ENCODE measurements around the gene DNAJC27. TPM values are rescaled to one million over a fixed set of nuclear protein-coding genes. Genes with fewer than 3 reads are reported as not detected.
A peak's percentile ranks its signal among the peaks of the same experiment; 100 is the strongest.
"Not testable (repeated sequence)": the region's sequence is repeated elsewhere in the genome, so short reads cannot be mapped to it uniquely, and the experiment has no call there.

The DNAJC27 gene
- total RNA-seq (2014; rRNA removed; shearing (Covaris generic); ENCODE audit: low replicate concordance), result 6.3 and 6.7 TPM in 2 replicates

- Histone ChIP-seq H2AFZ (ENCODE audit: low read length) (peak within 1 kb of the TSS; percentile 86; the same call in 1 of the 2 replicates), H3K4me1 (ENCODE audit: low read length) (peaks cover 24% of the 10 kb centered on the region), H3K27ac (ENCODE audit: low read length) (peak within 1 kb of the TSS; percentile 89), H3K9me3 (ENCODE audit: low read length) (no peaks in the 10 kb centered on the region), H3K36me3 (ENCODE audit: insufficient read depth, low read length) (peaks cover 4% of the 10 kb centered on the region; the same call in 1 of the 2 replicates), H3K79me2 (ENCODE audit: low read length) (peaks cover 40% of the 10 kb centered on the region), H3K4me2 (ENCODE audit: low read depth, low read length, poor library complexity, severe bottlenecking) (peak within 1 kb of the TSS; percentile 85), H3K4me3 (ENCODE audit: low read length) (peak within 1 kb of the TSS; percentile 92), H3K9me2 (replicated peaks; ENCODE audit: insufficient read depth, low read length) (no peaks in the 10 kb centered on the region), H3K9ac (ENCODE audit: low read length) (peak within 1 kb of the TSS; percentile 95), H4K20me1 (ENCODE audit: insufficient read depth, low read depth, low read length) (no peaks in the 10 kb centered on the region), H3K27me3 (ENCODE audit: low read length) (no peaks in the 10 kb centered on the region)
- DNase-seq, result peak; percentile 99
These were observed at the start of gene DNAJC27 for GRCh38 chr2:24971536-24972314. TSS of gene DNAJC27 (minus strand) at chr2:24971955. CDS start at chr2:24971904, 51 bp downstream.

DNA sequence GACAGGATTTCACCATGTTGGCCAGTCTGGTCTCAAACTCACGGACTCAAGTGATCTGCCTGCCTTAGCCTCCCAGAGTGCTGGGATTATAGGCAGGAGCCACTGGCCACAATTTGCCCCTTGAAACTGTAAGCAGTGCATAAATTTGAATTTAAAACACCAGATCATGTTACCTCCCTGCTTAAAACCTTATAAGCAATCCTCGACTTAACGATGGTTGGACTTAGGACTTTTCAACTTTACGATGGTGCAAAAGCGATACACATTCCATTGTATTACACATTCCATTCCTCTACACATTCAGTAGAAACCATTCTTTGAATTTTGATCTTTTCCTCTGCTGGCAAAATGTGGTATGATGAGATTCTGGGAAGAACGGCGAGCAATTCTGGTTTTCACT, 46.9 kb upstream of the DNAJC27 start:
- Histone ChIP-seq H3K9me3 (ENCODE audit: low read length) (no peaks in the 10 kb centered on the region), H3K4me2 (ENCODE audit: low read depth, low read length, poor library complexity, severe bottlenecking) (peak overlapping the region; percentile 9), H3K4me1 (ENCODE audit: low read length) (peaks cover 13% of the 10 kb centered on the region), H4K20me1 (ENCODE audit: insufficient read depth, low read depth, low read length) (no peaks in the 10 kb centered on the region), H3K4me3 (ENCODE audit: low read length) (no peak overlapping the region), H3K27me3 (ENCODE audit: low read length) (no peaks in the 10 kb centered on the region), H3K9me2 (replicated peaks; ENCODE audit: insufficient read depth, low read length) (no peaks in the 10 kb centered on the region), H3K27ac (ENCODE audit: low read length) (no peak overlapping the region), H3K79me2 (ENCODE audit: low read length) (no peaks in the 10 kb centered on the region), H3K36me3 (ENCODE audit: insufficient read depth, low read length) (no peaks in the 10 kb centered on the region), H2AFZ (ENCODE audit: low read length) (no peak overlapping the region), H3K9ac (ENCODE audit: low read length) (no peak overlapping the region)
- DNase-seq, result no peak

DNA sequence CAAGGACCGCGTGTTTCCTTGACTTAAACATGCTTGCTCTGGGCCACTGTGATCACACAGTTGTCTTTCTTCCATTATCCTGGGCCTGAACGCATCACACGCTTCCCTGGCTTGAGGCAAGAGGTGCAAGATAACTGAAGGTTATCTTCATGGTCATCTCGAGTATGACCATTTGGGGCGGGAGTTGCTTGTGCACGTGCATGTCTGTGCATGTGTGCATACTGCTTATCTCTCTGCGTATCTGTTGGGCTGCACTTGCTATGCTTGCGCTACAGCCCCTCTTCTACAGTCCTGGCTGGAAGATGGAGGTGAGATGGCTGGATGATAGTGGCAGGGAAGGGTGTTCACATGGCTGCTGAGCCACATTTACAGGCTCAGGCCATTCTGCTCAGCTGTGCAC, 42.9 kb upstream of the DNAJC27 start:
- Histone ChIP-seq H3K79me2 (ENCODE audit: low read length) (no peaks in the 10 kb centered on the region), H2AFZ (ENCODE audit: low read length) (no peak overlapping the region), H3K9me2 (replicated peaks; ENCODE audit: insufficient read depth, low read length) (no peaks in the 10 kb centered on the region), H3K36me3 (ENCODE audit: insufficient read depth, low read length) (no peaks in the 10 kb centered on the region), H3K27me3 (ENCODE audit: low read length) (no peaks in the 10 kb centered on the region), H3K9ac (ENCODE audit: low read length) (no peak overlapping the region), H3K27ac (ENCODE audit: low read length) (no peak overlapping the region), H3K4me1 (ENCODE audit: low read length) (peaks cover 13% of the 10 kb centered on the region), H4K20me1 (ENCODE audit: insufficient read depth, low read depth, low read length) (no peaks in the 10 kb centered on the region), H3K4me2 (ENCODE audit: low read depth, low read length, poor library complexity, severe bottlenecking) (no peak overlapping the region), H3K4me3 (ENCODE audit: low read length) (no peak overlapping the region), H3K9me3 (ENCODE audit: low read length) (no peaks in the 10 kb centered on the region)
- DNase-seq, result no peak

GRCh38 chr2:25011342-25011741, 39.6 kb upstream of the DNAJC27 start:
- H2AFZ ChIP-seq (ENCODE audit: low read length); H3K4me1 ChIP-seq (ENCODE audit: low read length); DNase-seq; H3K27me3 ChIP-seq (ENCODE audit: low read length); H3K9me2 ChIP-seq (replicated peaks; ENCODE audit: insufficient read depth, low read length); H3K9ac ChIP-seq (ENCODE audit: low read length); H3K9me3 ChIP-seq (ENCODE audit: low read length); H4K20me1 ChIP-seq (ENCODE audit: insufficient read depth, low read depth, low read length); H3K36me3 ChIP-seq (ENCODE audit: insufficient read depth, low read length); H3K79me2 ChIP-seq (ENCODE audit: low read length); H3K4me3 ChIP-seq (ENCODE audit: low read length); H3K4me2 ChIP-seq (ENCODE audit: low read depth, low read length, poor library complexity, severe bottlenecking); H3K27ac ChIP-seq (ENCODE audit: low read length): not testable (repeated sequence)

GRCh38 chr2:25009954-25010353, 38.2 kb upstream of the DNAJC27 start:
- no peaks in the 10 kb centered on the region for H3K4me1 ChIP-seq (ENCODE audit: low read length)
- H4K20me1 ChIP-seq (ENCODE audit: insufficient read depth, low read depth, low read length), result no peaks in the 10 kb centered on the region
- H3K9me2 ChIP-seq (replicated peaks; ENCODE audit: insufficient read depth, low read length), result no peaks in the 10 kb centered on the region
- H3K27me3 ChIP-seq (ENCODE audit: low read length), result no peaks in the 10 kb centered on the region
- no peaks in the 10 kb centered on the region for H3K79me2 ChIP-seq (ENCODE audit: low read length)
- no peak overlapping the region for H3K27ac ChIP-seq (ENCODE audit: low read length)
- no peak overlapping the region for H3K4me2 ChIP-seq (ENCODE audit: low read depth, low read length, poor library complexity, severe bottlenecking)
- no peak for DNase-seq
- H3K36me3 ChIP-seq (ENCODE audit: insufficient read depth, low read length), result no peaks in the 10 kb centered on the region
- no peak overlapping the region for H2AFZ ChIP-seq (ENCODE audit: low read length)
- H3K4me3 ChIP-seq (ENCODE audit: low read length), result no peak overlapping the region
- H3K9me3 ChIP-seq (ENCODE audit: low read length), result no peaks in the 10 kb centered on the region
- H3K9ac ChIP-seq (ENCODE audit: low read length), result no peak overlapping the region

- no peak for DNase-seq
- Histone ChIP-seq H2AFZ (ENCODE audit: low read length) (no peak overlapping the region), H3K4me3 (ENCODE audit: low read length) (no peak overlapping the region), H3K36me3 (ENCODE audit: insufficient read depth, low read length) (no peaks in the 10 kb centered on the region), H3K9ac (ENCODE audit: low read length) (no peak overlapping the region), H3K79me2 (ENCODE audit: low read length) (no peaks in the 10 kb centered on the region), H3K4me1 (ENCODE audit: low read length) (peaks cover 15% of the 10 kb centered on the region), H3K9me3 (ENCODE audit: low read length) (no peaks in the 10 kb centered on the region), H3K9me2 (replicated peaks; ENCODE audit: insufficient read depth, low read length) (no peaks in the 10 kb centered on the region), H4K20me1 (ENCODE audit: insufficient read depth, low read depth, low read length) (no peaks in the 10 kb centered on the region), H3K27ac (ENCODE audit: low read length) (no peak overlapping the region), H3K4me2 (ENCODE audit: low read depth, low read length, poor library complexity, severe bottlenecking) (no peak overlapping the region), H3K27me3 (ENCODE audit: low read length) (0 out of 2 replicates have a peak, but pooled peaks cover 4% of the 10 kb centered on the region)
These were observed 30.3 kb upstream of the DNAJC27 start for GRCh38 chr2:25002066-25002465.

GRCh38 chr2:25001325-25001637, 29.5 kb upstream of the DNAJC27 start:
- H3K4me3 ChIP-seq (ENCODE audit: low read length), result no peak overlapping the region
- no peak overlapping the region; the same call in 1 of the 2 replicates for H2AFZ ChIP-seq (ENCODE audit: low read length)
- no peaks in the 10 kb centered on the region for H4K20me1 ChIP-seq (ENCODE audit: insufficient read depth, low read depth, low read length)
- no peaks in the 10 kb centered on the region for H3K9me2 ChIP-seq (replicated peaks; ENCODE audit: insufficient read depth, low read length)
- H3K4me2 ChIP-seq (ENCODE audit: low read depth, low read length, poor library complexity, severe bottlenecking), result no peak overlapping the region
- no peak for DNase-seq
- no peaks in the 10 kb centered on the region for H3K9me3 ChIP-seq (ENCODE audit: low read length)
- H3K36me3 ChIP-seq (ENCODE audit: insufficient read depth, low read length), result no peaks in the 10 kb centered on the region
- no peak overlapping the region for H3K9ac ChIP-seq (ENCODE audit: low read length)
- H3K79me2 ChIP-seq (ENCODE audit: low read length), result no peaks in the 10 kb centered on the region
- no peak overlapping the region for H3K27ac ChIP-seq (ENCODE audit: low read length)
- H3K4me1 ChIP-seq (ENCODE audit: low read length), result peaks cover 15% of the 10 kb centered on the region
- 0 out of 2 replicates have a peak, but pooled peaks cover 4% of the 10 kb centered on the region for H3K27me3 ChIP-seq (ENCODE audit: low read length)

GRCh38 chr2:25000503-25001324, 29.0 kb upstream of the DNAJC27 start:
- Histone ChIP-seq H3K9ac (ENCODE audit: low read length) (no peak overlapping the region), H3K9me3 (ENCODE audit: low read length) (no peaks in the 10 kb centered on the region), H3K9me2 (replicated peaks; ENCODE audit: insufficient read depth, low read length) (no peaks in the 10 kb centered on the region), H3K27me3 (ENCODE audit: low read length) (0 out of 2 replicates have a peak, but pooled peaks cover 4% of the 10 kb centered on the region), H3K27ac (ENCODE audit: low read length) (no peak overlapping the region), H3K4me3 (ENCODE audit: low read length) (no peak overlapping the region), H3K79me2 (ENCODE audit: low read length) (no peaks in the 10 kb centered on the region), H3K4me1 (ENCODE audit: low read length) (peaks cover 15% of the 10 kb centered on the region), H4K20me1 (ENCODE audit: insufficient read depth, low read depth, low read length) (no peaks in the 10 kb centered on the region), H2AFZ (ENCODE audit: low read length) (peak overlapping the region; percentile 49; the same call in 1 of the 2 replicates), H3K36me3 (ENCODE audit: insufficient read depth, low read length) (no peaks in the 10 kb centered on the region), H3K4me2 (ENCODE audit: low read depth, low read length, poor library complexity, severe bottlenecking) (no peak overlapping the region)
- no peak for DNase-seq

Data from Karpas-422 (cell line).